HCT116 (cell line): Measurements from ENCODE around the gene ZBED3. TPM values are rescaled to one million over a fixed set of nuclear protein-coding genes. Genes with fewer than 3 reads are reported as not detected.

Experiments
- ATAC-seq: fragments of 200-7000 bp; cut with Tn5 transposase; 2 replicates; pipeline ENCODE4 v1.9.1; 2020; ENCODE audit warnings: mild to moderate bottlenecking, moderate library complexity
- BruUV-seq: library from RNA; stranded (reverse); fragments of 400-500 nt; replicated peaks from 2 replicates; lab custom pipeline; 2021; lab: Mats Ljungman, UMichigan
- CTCF ChIA-PET: fragments of 300-600 bp; sonication (Branson Sonifier 250); formaldehyde crosslinking; loops from one replicate; lab custom pipeline; 2021; ENCODE audit warnings: antibody characterized with exemption; lab: Charles Lee
- POLR2A ChIA-PET: fragments of 300-600, 350-600 bp; sonication (Branson Sonifier 250); formaldehyde crosslinking; loops from one replicate; lab custom pipeline; 2021; ENCODE audit warnings: antibody characterized with exemption; lab: Charles Lee
- RAD21 ChIA-PET, 2 experiments: fragments of 300-600 bp; sonication (Branson Sonifier 250); formaldehyde crosslinking; loops; one replicate each; lab custom pipeline; 2023; ENCODE audit warnings: low total read pairs in 2 of 2; ENCODE audit not compliant: uncharacterized antibody in 2 of 2, unreplicated experiment in 2 of 2, low non-redundant PET in 1 of 2; lab: Charles Lee
- DNase-seq: peaks from one replicate; pipeline ENCODE4 v3.0.0-alpha.2; 2010; ENCODE audit warnings: low read depth, low spot score
- H2AFZ ChIP-seq: fragments of 200-600 bp; shearing (Covaris generic), sonication (generic); 2 replicates; pipeline ENCODE4 v1.6.1; 2017; ENCODE audit warnings: low read depth, mixed run types, mixed read lengths, antibody characterized with exemption, low read length; ENCODE audit not compliant: poor library complexity, severe bottlenecking
- H3K27ac ChIP-seq: 2 replicates; pipeline ENCODE4 v1.5.1; 2012; ENCODE audit warnings: low read depth, low read length
- H3K27me3 ChIP-seq: fragments of 200-600 bp; sonication (generic); 2 replicates; pipeline ENCODE4 v1.6.1; 2016; ENCODE audit warnings: mixed run types, low read length, mixed read lengths; ENCODE audit not compliant: insufficient read depth
- H3K36me3 ChIP-seq, 2 experiments: fragments of 200-500 bp in 1 of 2; fragments of 200-600 bp in 1 of 2; sonication (Bioruptor generic) in 1 of 2; sonication (generic) in 1 of 2; 2 replicates each; pipeline versions ENCODE4 v1.5.1 to v1.6.1; 2014 to 2016; ENCODE audit warnings: low read length in 2 of 2, inconsistent platforms in 1 of 2, mixed read lengths in 1 of 2, mixed run types in 1 of 2; ENCODE audit not compliant: insufficient read depth in 2 of 2, control insufficient read depth in 1 of 2
- H3K4me1 ChIP-seq, 2 experiments: fragments of 200-600 bp in 1 of 2; sonication (generic) in 1 of 2; 2 replicates each; pipeline versions ENCODE4 v1.5.1 to v1.6.1; 2012 to 2017; ENCODE audit warnings: low read length in 2 of 2, inconsistent platforms in 1 of 2, mild to moderate bottlenecking in 1 of 2, mixed read lengths in 1 of 2, mixed run types in 1 of 2, moderate library complexity in 1 of 2; ENCODE audit not compliant: insufficient read depth in 2 of 2, control insufficient read depth in 1 of 2
- H3K4me2 ChIP-seq: fragments of 200-600 bp; sonication (generic); 2 replicates; pipeline ENCODE4 v1.6.1; 2017; ENCODE audit warnings: mixed run types, low read length, mixed read lengths
- H3K4me3 ChIP-seq, 2 experiments: fragments of 200-600 bp in 1 of 2; sonication (generic) in 1 of 2; replicated peaks in 1 of 2; 2 replicates each; pipeline ENCODE4 v1.5.1; 2011 to 2016; ENCODE audit warnings: low read length in 2 of 2, control low read depth in 1 of 2, low read depth in 1 of 2, mild to moderate bottlenecking in 1 of 2, mixed read lengths in 1 of 2, mixed run types in 1 of 2
- H3K79me2 ChIP-seq: fragments of 200-600 bp; sonication (generic); 2 replicates; pipeline ENCODE4 v1.6.1; 2017; ENCODE audit warnings: mild to moderate bottlenecking, mixed run types, low read length, moderate library complexity, mixed read lengths; ENCODE audit not compliant: insufficient read depth
- H3K9ac ChIP-seq: fragments of 200-600 bp; sonication (generic); 2 replicates; pipeline ENCODE4 v1.6.1; 2016; ENCODE audit warnings: low read length, mixed read lengths
- H3K9me2 ChIP-seq: fragments of 200-600 bp; sonication (generic), shearing (Covaris generic); 2 replicates; pipeline ENCODE4 v1.6.1; 2017; ENCODE audit warnings: mixed run types, mild to moderate bottlenecking, moderate library complexity; ENCODE audit not compliant: insufficient read depth
- H3K9me3 ChIP-seq, 2 experiments: fragments of 200-500 bp in 1 of 2; fragments of 200-600 bp in 1 of 2; sonication (Bioruptor generic) in 1 of 2; sonication (generic) in 1 of 2; 2 replicates each; pipeline ENCODE4 v1.6.1; 2014 to 2017; ENCODE audit warnings: low read length in 2 of 2, mixed read lengths in 2 of 2, inconsistent platforms in 1 of 2, low read depth in 1 of 2, mild to moderate bottlenecking in 1 of 2, mixed run types in 1 of 2, moderate library complexity in 1 of 2; ENCODE audit not compliant: control insufficient read depth in 1 of 2, insufficient read depth in 1 of 2
- H4K20me1 ChIP-seq: fragments of 200-600 bp; sonication (generic), shearing (Covaris generic); 2 replicates; pipeline ENCODE4 v1.6.1; 2017; ENCODE audit warnings: mixed run types, mild to moderate bottlenecking, moderate library complexity; ENCODE audit not compliant: insufficient read depth
- ATF3 ChIP-seq: IDR thresholded peaks from 2 replicates; pipeline ENCODE4 v1.6.1; 2012
- CBX3 ChIP-seq: IDR thresholded peaks from 2 replicates; pipeline ENCODE4 v1.6.1; 2012; ENCODE audit warnings: low read depth
- ELF1 ChIP-seq: IDR thresholded peaks from 2 replicates; pipeline ENCODE4 v1.6.1; 2012; ENCODE audit warnings: low read depth, borderline replicate concordance
- EZH2phosphoT487 ChIP-seq: fragments of 200-600 bp; IDR thresholded peaks from 2 replicates; pipeline ENCODE4 v1.6.1; 2018; ENCODE audit warnings: antibody characterized with exemption, borderline replicate concordance
- POLR2A ChIP-seq: IDR thresholded peaks from 2 replicates; pipeline ENCODE4 v1.7.0; 2011; ENCODE audit warnings: borderline replicate concordance; ENCODE audit not compliant: insufficient read depth, insufficient read length; ENCODE audit errors: extremely low read depth
- POLR2AphosphoS5 ChIP-seq: IDR thresholded peaks from 2 replicates; pipeline ENCODE4 v1.6.1; 2011; ENCODE audit warnings: mild to moderate bottlenecking, low read depth, low read length, moderate library complexity
- RAD21 ChIP-seq: IDR thresholded peaks from 2 replicates; pipeline ENCODE4 v1.6.1; 2012; ENCODE audit warnings: low read depth, mild to moderate bottlenecking
- REST ChIP-seq: IDR thresholded peaks from 2 replicates; pipeline ENCODE4 v1.6.1; 2012; ENCODE audit warnings: low read depth
- SP1 ChIP-seq: IDR thresholded peaks from 2 replicates; pipeline ENCODE4 v1.6.1; 2012; ENCODE audit warnings: low read depth
- intact Hi-C: fragments of 100-400 bp; cut with micrococcal nuclease; formaldehyde crosslinking; loops from 2 replicates; pipeline ENCODE4 v1.10.0; 2022
- total RNA-seq: library from RNA; stranded (reverse); gene quantifications from one replicate; pipeline ENCODE4 v1.2.1, GENCODE V29; 2021; ENCODE audit not compliant: unreplicated experiment

Gene ZBED3
- total RNA-seq, 1 experiment from 2014 or later, result 12.7 TPM

- TF ChIP-seq CBX3 (no peak), REST (no peak), POLR2A (no peak), SP1 (no peak), RAD21 (no peak), ELF1 (no peak)
These were observed 15.5 kb upstream of the ZBED3 start (continued) for GRCh38 chr5:77102549-77102948.

GRCh38 chr5:77101298-77101697, 14.2 kb upstream of the ZBED3 start:
- H3K4me3 ChIP-seq, result no peak overlapping the region
- TF ChIP-seq SP1 (no peak), EZH2phosphoT487 (no peak), ATF3 (no peak), POLR2A (no peak), POLR2AphosphoS5 (no peak), RAD21 (no peak)
- TF ChIP-seq, all 23 proteins: peak for 0
- H3K9ac ChIP-seq, result no peak overlapping the region
- POLR2A ChIA-PET, result interaction anchor here (1.7 kb wide), 1 partner anchor 14 kb away, joined by 5 read pairs; the partner anchor contains the start of gene ZBED3
- no peaks in the 10 kb centered on the region for H3K9me3 ChIP-seq
- intact Hi-C loops, result no loop called here
- no peak overlapping the region for H3K27ac ChIP-seq
- no peaks in the 10 kb centered on the region for H3K79me2 ChIP-seq
- ATAC-seq (no peak), DNase-seq (no peak)
- H3K36me3 ChIP-seq, result no peaks in the 10 kb centered on the region; a peak in 1 of 4 replicates
- H4K20me1 ChIP-seq, result no peaks in the 10 kb centered on the region
- H2AFZ ChIP-seq, result no peak overlapping the region
- CTCF ChIA-PET, result no interaction called here
- RAD21 ChIA-PET, result no interaction called here
- BruUV-seq, result no TSS peak
- H3K4me1 ChIP-seq, result peaks cover 0 to 4% of the 10 kb centered on the region in 2 experiments; a peak in 1 of 4 replicates
- H3K4me2 ChIP-seq, result no peak overlapping the region
- H3K27me3 ChIP-seq, result no peaks in the 10 kb centered on the region
- H3K9me2 ChIP-seq, result no peaks in the 10 kb centered on the region
